ENCODE results near the gene LRRC45. TPM values are rescaled to one million over a fixed set of nuclear protein-coding genes. Genes with fewer than 3 reads are reported as not detected.
A peak's percentile ranks its signal among the peaks of the same experiment; 100 is the strongest.

The LRRC45 gene
- total and polyA plus RNA-seq, 9 donors = 0.67 to 16.4 (median 7.1) TPM

DNA sequence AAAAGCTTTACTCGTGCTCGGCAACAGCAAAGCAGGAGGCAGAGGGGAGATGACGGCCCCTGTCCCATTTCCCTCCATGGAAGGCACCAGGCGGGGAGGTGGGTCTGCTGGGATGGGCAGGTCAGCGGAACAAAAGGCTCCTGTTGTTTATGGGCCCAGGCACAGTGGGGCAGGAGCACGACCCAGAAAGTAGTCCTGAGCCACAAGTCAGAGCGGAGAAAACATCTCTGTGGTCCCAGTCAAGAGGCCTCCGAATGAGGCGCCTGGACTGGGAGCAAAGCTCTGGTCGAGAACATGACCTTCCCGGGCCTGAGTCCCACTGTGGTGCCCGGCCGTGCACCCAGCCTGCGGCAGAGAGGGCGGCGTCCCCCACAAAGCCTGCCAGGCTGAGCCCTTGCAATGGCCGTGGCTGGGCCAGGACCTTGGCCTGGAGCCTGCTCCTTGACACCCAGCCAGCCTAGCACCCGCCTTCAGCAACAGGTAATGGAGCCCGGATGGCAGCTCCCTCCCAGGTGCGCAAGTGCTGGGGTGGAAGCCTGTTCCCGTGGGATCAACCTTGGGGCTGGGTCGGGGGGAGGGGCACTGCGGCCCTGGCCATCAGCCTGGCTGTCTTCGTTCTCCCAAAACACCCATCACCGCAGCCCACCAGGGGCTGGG is 24.9 kb downstream of the LRRC45 start:
- TF ChIP-seq POLR2A (IDR thresholded peaks at IDR 0.05) = no peak
- TF ChIP-seq, protein P1, sequence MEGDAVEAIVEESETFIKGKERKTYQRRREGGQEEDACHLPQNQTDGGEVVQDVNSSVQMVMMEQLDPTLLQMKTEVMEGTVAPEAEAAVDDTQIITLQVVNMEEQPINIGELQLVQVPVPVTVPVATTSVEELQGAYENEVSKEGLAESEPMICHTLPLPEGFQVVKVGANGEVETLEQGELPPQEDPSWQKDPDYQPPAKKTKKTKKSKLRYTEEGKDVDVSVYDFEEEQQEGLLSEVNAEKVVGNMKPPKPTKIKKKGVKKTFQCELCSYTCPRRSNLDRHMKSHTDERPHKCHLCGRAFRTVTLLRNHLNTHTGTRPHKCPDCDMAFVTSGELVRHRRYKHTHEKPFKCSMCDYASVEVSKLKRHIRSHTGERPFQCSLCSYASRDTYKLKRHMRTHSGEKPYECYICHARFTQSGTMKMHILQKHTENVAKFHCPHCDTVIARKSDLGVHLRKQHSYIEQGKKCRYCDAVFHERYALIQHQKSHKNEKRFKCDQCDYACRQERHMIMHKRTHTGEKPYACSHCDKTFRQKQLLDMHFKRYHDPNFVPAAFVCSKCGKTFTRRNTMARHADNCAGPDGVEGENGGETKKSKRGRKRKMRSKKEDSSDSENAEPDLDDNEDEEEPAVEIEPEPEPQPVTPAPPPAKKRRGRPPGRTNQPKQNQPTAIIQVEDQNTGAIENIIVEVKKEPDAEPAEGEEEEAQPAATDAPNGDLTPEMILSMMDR (IDR thresholded peaks at IDR 0.05) = no peak
- TF ChIP-seq EP300 (IDR thresholded peaks at IDR 0.05) = no peak
- Histone ChIP-seq H3K36me3 (no peaks in the 10 kb centered on the region), H3K27ac (no peak overlapping the region), H3K9me3 (no peaks in the 10 kb centered on the region), H3K4me1 (ENCODE audit: insufficient read depth) (peaks cover 9% of the 10 kb centered on the region), H3K4me3 (no peak overlapping the region), H3K27me3 (no peaks in the 10 kb centered on the region)
- WGBS, 3 donors = 85 to 88% (median 86%) methylated on average over 21 to 25 of the region's 25 CpGs
- no peak for DNase-seq
- intact Hi-C loops (cut with DNase I) = no loop called here

DNA sequence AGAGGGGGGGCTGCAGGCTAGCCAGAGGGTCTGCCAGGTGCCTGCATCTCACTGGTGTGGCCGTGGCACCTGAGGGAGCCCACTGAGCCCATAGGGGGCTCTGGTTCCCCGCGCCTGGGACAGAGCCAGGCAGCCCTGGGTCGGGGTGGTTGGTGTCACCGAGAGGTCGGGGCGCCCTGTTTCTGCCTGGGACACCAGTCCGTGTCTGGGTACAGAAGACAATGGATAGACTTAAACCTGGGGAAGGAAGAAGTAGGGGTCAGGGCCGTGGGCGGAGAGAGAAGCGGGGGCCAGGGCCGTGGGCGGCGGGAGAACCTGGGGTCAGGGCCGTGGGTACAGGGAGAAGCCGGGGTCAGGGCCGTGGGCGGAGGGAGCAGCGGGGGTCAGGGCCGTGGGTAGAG is 25.5 kb downstream of the LRRC45 start:
- no peak for TF ChIP-seq POLR2A (IDR thresholded peaks at IDR 0.05)
- TF ChIP-seq, protein P1 (IDR thresholded peaks at IDR 0.05) = no peak
- no peak for TF ChIP-seq EP300 (IDR thresholded peaks at IDR 0.05)
- 78 to 82% (median 79%) methylated on average over 20 of the region's 20 CpGs for WGBS, 3 donors
- no peaks in the 10 kb centered on the region for H3K36me3 ChIP-seq
- H3K4me1 ChIP-seq (ENCODE audit: insufficient read depth) = peaks cover 9% of the 10 kb centered on the region
- intact Hi-C loops (cut with DNase I) = no loop called here
- no peak overlapping the region for H3K4me3 ChIP-seq
- H3K9me3 ChIP-seq = no peaks in the 10 kb centered on the region
- DNase-seq = no peak
- no peak overlapping the region for H3K27ac ChIP-seq
- H3K27me3 ChIP-seq = no peaks in the 10 kb centered on the region

DNA sequence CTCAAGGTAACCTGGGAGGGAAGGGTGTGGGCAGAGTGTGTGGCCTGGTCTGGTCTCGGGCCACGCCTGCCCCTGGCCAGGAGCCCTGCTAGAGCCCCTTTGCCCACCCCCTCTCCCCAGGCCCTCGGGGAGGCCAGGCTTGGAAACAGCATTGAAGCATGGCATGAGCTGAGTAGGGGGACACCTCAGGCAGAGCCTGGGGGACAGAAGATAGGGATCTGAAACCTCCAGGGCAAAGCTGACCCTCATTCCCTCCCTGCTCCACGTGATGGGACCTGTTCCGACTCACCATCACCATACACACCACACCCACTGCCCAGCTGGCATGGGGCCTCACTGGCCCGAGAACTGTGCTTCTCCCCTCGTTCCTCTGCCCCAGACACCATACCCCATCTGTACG is 26.0 kb downstream of the LRRC45 start:
- no peak for DNase-seq
- Histone ChIP-seq H3K4me1 (ENCODE audit: insufficient read depth) (peaks cover 9% of the 10 kb centered on the region), H3K36me3 (no peaks in the 10 kb centered on the region), H3K27ac (no peak overlapping the region), H3K27me3 (no peaks in the 10 kb centered on the region), H3K4me3 (no peak overlapping the region), H3K9me3 (no peaks in the 10 kb centered on the region)
- intact Hi-C loops (cut with DNase I) = no loop called here
- WGBS, 3 donors = 80 to 89% (median 87%) methylated on average over 6 to 8 of the region's 8 CpGs
- no peak for TF ChIP-seq POLR2A (IDR thresholded peaks at IDR 0.05)
- TF ChIP-seq EP300 (IDR thresholded peaks at IDR 0.05) = no peak
- TF ChIP-seq, protein P1 (IDR thresholded peaks at IDR 0.05) = no peak

DNA sequence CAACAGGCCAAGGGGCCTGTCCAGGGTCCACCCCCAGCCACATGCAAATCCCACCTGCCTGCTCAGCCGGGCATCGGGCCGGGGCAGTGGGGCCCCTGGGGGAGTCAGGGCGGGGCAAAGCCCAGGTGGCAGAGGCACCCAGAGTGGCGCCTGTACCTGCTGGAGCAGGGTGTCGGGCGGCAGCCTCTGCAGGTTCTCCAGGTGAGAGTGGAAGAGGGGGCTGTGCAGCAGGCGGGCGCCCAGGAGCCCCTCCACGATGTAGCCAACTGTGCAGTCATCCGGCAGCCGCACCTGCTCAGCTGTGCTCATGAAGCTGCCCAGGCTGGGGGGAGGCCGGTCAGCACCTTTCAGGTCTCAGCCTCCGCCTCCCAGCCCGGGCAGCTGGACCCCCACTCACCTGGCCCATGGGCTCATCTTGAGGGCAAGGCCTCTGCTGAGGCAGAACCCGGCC is 26.4 kb downstream of the LRRC45 start:
- TF ChIP-seq, protein P1 (IDR thresholded peaks at IDR 0.05) = no peak
- no peak for TF ChIP-seq EP300 (IDR thresholded peaks at IDR 0.05)
- no peak for TF ChIP-seq POLR2A (IDR thresholded peaks at IDR 0.05)
- no peaks in the 10 kb centered on the region for H3K27me3 ChIP-seq
- 80 to 92% (median 92%) methylated on average over 3 to 16 of the region's 16 CpGs for WGBS, 3 donors
- H3K9me3 ChIP-seq = no peaks in the 10 kb centered on the region
- peaks cover 9% of the 10 kb centered on the region for H3K4me1 ChIP-seq (ENCODE audit: insufficient read depth)
- no peak overlapping the region for H3K4me3 ChIP-seq
- H3K36me3 ChIP-seq = no peaks in the 10 kb centered on the region
- intact Hi-C loops (cut with DNase I) = no loop called here
- peak in 2 of 5 donors; percentile 8 to 23 for DNase-seq
- no peak overlapping the region for H3K27ac ChIP-seq
